ENCODE measurements around the gene RNF213.

GRCh38 chr17:80261159-80261894 is 675 bp downstream of the RNF213 start:
- no peak for TF ChIP-seq CTCF (IDR thresholded peaks at IDR 0.05; ENCODE audit: low read length)
- no peak for TF ChIP-seq EZH2 (IDR thresholded peaks at IDR 0.05; ENCODE audit: borderline replicate concordance, low read length)
